Osteoblast (primary cell): ENCODE data around the gene SALL4. TPM values are rescaled to one million over a fixed set of nuclear protein-coding genes. Genes with fewer than 3 reads are reported as not detected.

Experiments used
- DNase-seq: peaks from one replicate; pipeline ENCODE4 v3.0.0; 2011; ENCODE audit warnings: low spot score, mixed read lengths; ENCODE audit not compliant: insufficient read length; ENCODE audit errors: missing footprints
- H2AFZ ChIP-seq: 2 replicates; pipeline ENCODE4 v1.6.0; 2011; ENCODE audit warnings: mild to moderate bottlenecking, low read length
- H3K27ac ChIP-seq: 2 replicates; pipeline ENCODE4 v1.5.1; 2011; ENCODE audit warnings: mild to moderate bottlenecking, low read depth, low read length, moderate library complexity
- H3K27me3 ChIP-seq: 2 replicates; pipeline ENCODE4 v1.6.0; 2012; ENCODE audit warnings: mild to moderate bottlenecking, control low read depth, inconsistent platforms, low read length, moderate library complexity; ENCODE audit not compliant: insufficient read depth
- H3K36me3 ChIP-seq: 2 replicates; pipeline ENCODE4 v1.5.1; 2011; ENCODE audit warnings: mild to moderate bottlenecking, low read length, control low read depth, moderate library complexity; ENCODE audit not compliant: insufficient read depth
- H3K4me1 ChIP-seq: 2 replicates; pipeline ENCODE4 v1.5.1; 2011; ENCODE audit warnings: mild to moderate bottlenecking, low read length, control low read depth, moderate library complexity; ENCODE audit not compliant: insufficient read depth
- H3K4me2 ChIP-seq: 2 replicates; pipeline ENCODE4 v1.6.0; 2011; ENCODE audit warnings: mild to moderate bottlenecking, low read length; ENCODE audit not compliant: insufficient read depth
- H3K4me3 ChIP-seq: fragments of 200-600 bp; sonication (generic); 3 replicates; pipeline ENCODE4 v1.5.1; 2012; ENCODE audit warnings: mild to moderate bottlenecking, low read length, inconsistent platforms; ENCODE audit not compliant: insufficient read depth
- H3K79me2 ChIP-seq: 2 replicates; pipeline ENCODE4 v1.6.0; 2012; ENCODE audit warnings: mild to moderate bottlenecking, low read length, control low read depth, inconsistent platforms; ENCODE audit not compliant: insufficient read depth
- H3K9me3 ChIP-seq: 2 replicates; pipeline ENCODE4 v1.5.1; 2011; ENCODE audit warnings: low read depth, low read length, control low read depth
- H4K20me1 ChIP-seq: 2 replicates; pipeline ENCODE4 v1.6.0; 2012; ENCODE audit warnings: mild to moderate bottlenecking, low read length, control low read depth; ENCODE audit not compliant: insufficient read depth
- total RNA-seq: library from RNA; depleted of rRNA; stranded (reverse); fragments of >200 nt; gene quantifications from 2 replicates; pipeline ENCODE4 v1.2.3, GENCODE V29; 2012
- TF ChIP-seq, protein P1 (sequence below): IDR thresholded peaks from 2 replicates; pipeline ENCODE4 v1.5.1; 2011; ENCODE audit warnings: mild to moderate bottlenecking, low read depth, low read length, moderate library complexity; ENCODE audit errors: extremely low read depth

Gene SALL4
- total RNA-seq, 1 donor: 3.3 TPM

- no peak overlapping the region for H3K27ac ChIP-seq
- no peak overlapping the region for H3K4me2 ChIP-seq
- H3K9me3 ChIP-seq: no peaks in the 10 kb centered on the region
- no peaks in the 10 kb centered on the region for H3K79me2 ChIP-seq
- TF ChIP-seq, protein P1, sequence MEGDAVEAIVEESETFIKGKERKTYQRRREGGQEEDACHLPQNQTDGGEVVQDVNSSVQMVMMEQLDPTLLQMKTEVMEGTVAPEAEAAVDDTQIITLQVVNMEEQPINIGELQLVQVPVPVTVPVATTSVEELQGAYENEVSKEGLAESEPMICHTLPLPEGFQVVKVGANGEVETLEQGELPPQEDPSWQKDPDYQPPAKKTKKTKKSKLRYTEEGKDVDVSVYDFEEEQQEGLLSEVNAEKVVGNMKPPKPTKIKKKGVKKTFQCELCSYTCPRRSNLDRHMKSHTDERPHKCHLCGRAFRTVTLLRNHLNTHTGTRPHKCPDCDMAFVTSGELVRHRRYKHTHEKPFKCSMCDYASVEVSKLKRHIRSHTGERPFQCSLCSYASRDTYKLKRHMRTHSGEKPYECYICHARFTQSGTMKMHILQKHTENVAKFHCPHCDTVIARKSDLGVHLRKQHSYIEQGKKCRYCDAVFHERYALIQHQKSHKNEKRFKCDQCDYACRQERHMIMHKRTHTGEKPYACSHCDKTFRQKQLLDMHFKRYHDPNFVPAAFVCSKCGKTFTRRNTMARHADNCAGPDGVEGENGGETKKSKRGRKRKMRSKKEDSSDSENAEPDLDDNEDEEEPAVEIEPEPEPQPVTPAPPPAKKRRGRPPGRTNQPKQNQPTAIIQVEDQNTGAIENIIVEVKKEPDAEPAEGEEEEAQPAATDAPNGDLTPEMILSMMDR: no peak
- H3K36me3 ChIP-seq: no peaks in the 10 kb centered on the region
- DNase-seq: no peak
- no peaks in the 10 kb centered on the region for H3K27me3 ChIP-seq
- no peaks in the 10 kb centered on the region for H4K20me1 ChIP-seq
- H2AFZ ChIP-seq: no peak overlapping the region
- no peak overlapping the region for H3K4me3 ChIP-seq
- H3K4me1 ChIP-seq: no peaks in the 10 kb centered on the region
Observed at GRCh38 chr20:51837436-51837835, 35.1 kb upstream of the SALL4 start.

- TF ChIP-seq, protein P1: no peak
- Histone ChIP-seq H3K4me2 (no peak overlapping the region), H2AFZ (no peak overlapping the region), H3K4me3 (no peak overlapping the region), H3K36me3 (no peaks in the 10 kb centered on the region), H3K79me2 (no peaks in the 10 kb centered on the region), H3K27ac (no peak overlapping the region), H4K20me1 (no peaks in the 10 kb centered on the region), H3K27me3 (no peaks in the 10 kb centered on the region), H3K9me3 (no peaks in the 10 kb centered on the region), H3K4me1 (no peaks in the 10 kb centered on the region)
- no peak for DNase-seq
Observed at GRCh38 chr20:51833326-51833725, 31.0 kb upstream of the SALL4 start.

DNA sequence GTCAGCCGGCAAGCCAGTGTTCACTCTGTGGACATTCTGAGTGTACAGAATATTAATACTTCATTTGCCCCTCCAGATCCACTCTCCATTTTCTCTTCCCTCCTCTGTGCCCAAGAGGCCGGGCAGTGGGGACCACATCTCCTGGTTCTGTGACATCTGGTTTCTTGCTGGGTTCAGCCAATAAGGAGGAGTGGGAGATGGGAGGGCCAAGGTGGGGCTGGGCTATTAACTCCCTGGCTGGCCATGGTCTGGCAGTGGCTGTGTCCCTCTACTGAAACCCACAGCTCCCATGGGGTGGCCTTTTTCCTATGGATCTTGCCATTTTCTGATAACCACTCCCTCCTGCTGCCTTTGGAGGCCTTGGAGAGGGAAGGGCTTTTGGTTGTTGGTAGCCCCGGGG lies 30.0 kb upstream of the SALL4 start:
- H3K4me2 ChIP-seq: no peak overlapping the region

DNA sequence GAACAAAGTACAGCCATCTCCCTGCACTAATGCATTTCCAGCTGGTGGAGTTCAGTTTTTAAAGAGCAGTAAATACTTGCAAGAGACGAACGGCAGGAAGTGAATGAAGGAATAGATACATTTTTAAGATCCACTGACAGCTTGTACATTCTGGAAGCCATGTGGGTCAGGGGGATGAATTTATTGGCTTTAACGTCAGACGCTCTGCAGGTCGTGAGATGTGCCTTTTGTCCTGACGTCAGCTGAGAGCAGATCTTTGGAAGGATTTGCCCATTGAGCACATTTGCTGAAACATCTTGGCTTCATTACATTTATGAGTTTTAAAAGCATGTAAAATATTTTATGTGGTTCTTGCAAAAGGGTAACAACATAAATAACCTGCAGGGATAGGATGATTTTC lies 29.5 kb upstream of the SALL4 start:
- Histone ChIP-seq H3K79me2 (no peaks in the 10 kb centered on the region), H4K20me1 (no peaks in the 10 kb centered on the region), H3K4me3 (no peak overlapping the region), H3K4me2 (no peak overlapping the region), H2AFZ (no peak overlapping the region), H3K27ac (no peak overlapping the region), H3K36me3 (no peaks in the 10 kb centered on the region), H3K9me3 (no peaks in the 10 kb centered on the region), H3K27me3 (no peaks in the 10 kb centered on the region), H3K4me1 (no peaks in the 10 kb centered on the region)
- TF ChIP-seq, protein P1: no peak
- DNase-seq: no peak

More for the DNA sequence above, 30.0 kb upstream of the SALL4 start:
- H3K4me3 ChIP-seq: no peak overlapping the region
- H3K27me3 ChIP-seq: no peaks in the 10 kb centered on the region
- no peak for DNase-seq
- H3K9me3 ChIP-seq: no peaks in the 10 kb centered on the region
- H3K79me2 ChIP-seq: no peaks in the 10 kb centered on the region
- no peaks in the 10 kb centered on the region for H3K4me1 ChIP-seq
- H3K36me3 ChIP-seq: no peaks in the 10 kb centered on the region
- no peak overlapping the region for H2AFZ ChIP-seq
- TF ChIP-seq, protein P1: no peak
- H4K20me1 ChIP-seq: no peaks in the 10 kb centered on the region
- H3K27ac ChIP-seq: no peak overlapping the region
